Measurements from ENCODE around the gene OLFM4. TPM values are rescaled to one million over a fixed set of nuclear protein-coding genes. Genes with fewer than 3 reads are reported as not detected.

The OLFM4 gene
- total RNA-seq, 2 experiments from 2014 or later, result not detected

GRCh38 chr13:52983836-52984235 is 44.8 kb upstream of the OLFM4 start:
- Histone ChIP-seq H3K9me3 (ENCODE audit: control insufficient read depth in 1 of 2, insufficient read depth in 1 of 2, low read length in 2 of 2) (no peaks in the 10 kb centered on the region), H3K27me3 (ENCODE audit: control insufficient read depth in 1 of 2, insufficient read depth in 2 of 2, low read length in 2 of 2) (peaks cover 0 to 1% of the 10 kb centered on the region in 2 experiments), H3K27ac (ENCODE audit: low read depth in 1 of 2, low read length in 2 of 2) (no peak overlapping the region), H3K36me3 (ENCODE audit: insufficient read depth, low read length) (no peaks in the 10 kb centered on the region), H3K4me3 (ENCODE audit: low read length) (no peak overlapping the region), H3K4me1 (ENCODE audit: insufficient read depth, low read length) (no peaks in the 10 kb centered on the region)
- intact Hi-C loops (cut with DNase I, micrococcal nuclease), result no loop called here
- Mint-ChIP-seq H3K27ac (no peak overlapping the region), H3K4me1 (ENCODE audit: low read depth) (no peaks in the 10 kb centered on the region), H3K4me3 (no peak overlapping the region), H3K27me3 (peaks cover 15% of the 10 kb centered on the region), H3K36me3 (ENCODE audit: low read depth) (no peaks in the 10 kb centered on the region), H3K9me3 (no peaks in the 10 kb centered on the region)
- no peak for TF ChIP-seq CTCF (IDR thresholded peaks at IDR 0.05)
- POLR2A ChIA-PET, result no interaction called here
- CTCF ChIA-PET, result no interaction called here
- no peak for DNase-seq
- ATAC-seq (ENCODE audit: poor library complexity), result no peak

GRCh38 chr13:52984881-52985363 is 43.7 kb upstream of the OLFM4 start:
- no peaks in the 10 kb centered on the region for H3K36me3 ChIP-seq (ENCODE audit: insufficient read depth, low read length)
- Mint-ChIP-seq H3K36me3 (ENCODE audit: low read depth) (no peaks in the 10 kb centered on the region), H3K9me3 (no peaks in the 10 kb centered on the region), H3K4me1 (ENCODE audit: low read depth) (no peaks in the 10 kb centered on the region), H3K27ac (no peak overlapping the region), H3K27me3 (peaks cover 18% of the 10 kb centered on the region), H3K4me3 (no peak overlapping the region)
- DNase-seq, result no peak
- H3K4me3 ChIP-seq (ENCODE audit: low read length), result no peak overlapping the region
- no peaks in the 10 kb centered on the region for H3K4me1 ChIP-seq (ENCODE audit: insufficient read depth, low read length)
- CTCF ChIA-PET, result no interaction called here
- H3K9me3 ChIP-seq (ENCODE audit: control insufficient read depth in 1 of 2, insufficient read depth in 1 of 2, low read length in 2 of 2), result no peaks in the 10 kb centered on the region
- H3K27ac ChIP-seq (ENCODE audit: low read depth in 1 of 2, low read length in 2 of 2), result no peak overlapping the region
- no peak for TF ChIP-seq CTCF (IDR thresholded peaks at IDR 0.05)
- POLR2A ChIA-PET, result no interaction called here
- H3K27me3 ChIP-seq (ENCODE audit: control insufficient read depth in 1 of 2, insufficient read depth in 2 of 2, low read length in 2 of 2), result peaks cover 0 to 4% of the 10 kb centered on the region in 2 experiments
- intact Hi-C loops (cut with DNase I, micrococcal nuclease), result no loop called here
- no peak for ATAC-seq (ENCODE audit: poor library complexity)

GRCh38 chr13:52991344-52992020 is 37.1 kb upstream of the OLFM4 start:
- H3K4me1 ChIP-seq (ENCODE audit: insufficient read depth, low read length), result no peaks in the 10 kb centered on the region
- no peaks in the 10 kb centered on the region for H3K36me3 ChIP-seq (ENCODE audit: insufficient read depth, low read length)
- no peaks in the 10 kb centered on the region for H3K9me3 ChIP-seq (ENCODE audit: control insufficient read depth in 1 of 2, insufficient read depth in 1 of 2, low read length in 2 of 2)
- ChIA-PET POLR2A (no interaction called here), CTCF (no interaction called here)
- no peak for DNase-seq
- Mint-ChIP-seq H3K9me3 (no peaks in the 10 kb centered on the region), H3K4me3 (no peak overlapping the region), H3K27me3 (peaks cover 36% of the 10 kb centered on the region), H3K27ac (no peak overlapping the region), H3K4me1 (ENCODE audit: low read depth) (no peaks in the 10 kb centered on the region), H3K36me3 (ENCODE audit: low read depth) (no peaks in the 10 kb centered on the region)
- no peak overlapping the region for H3K27ac ChIP-seq (ENCODE audit: low read depth in 1 of 2, low read length in 2 of 2)
- H3K4me3 ChIP-seq (ENCODE audit: low read length), result no peak overlapping the region
- intact Hi-C loops (cut with DNase I, micrococcal nuclease), result no loop called here
- TF ChIP-seq CTCF (IDR thresholded peaks at IDR 0.05), result no peak
- no peak for ATAC-seq (ENCODE audit: poor library complexity)
- peaks cover 0 to 16% of the 10 kb centered on the region in 2 experiments for H3K27me3 ChIP-seq (ENCODE audit: control insufficient read depth in 1 of 2, insufficient read depth in 2 of 2, low read length in 2 of 2)

Data from CD4-positive, alpha-beta T cell (primary cell).